ENCODE results near the gene KRTAP9-7. TPM values are rescaled to one million over a fixed set of nuclear protein-coding genes. Genes with fewer than 3 reads are reported as not detected.

The KRTAP9-7 gene
- total and polyA plus RNA-seq, 4 donors = not detected

GRCh38 chr17:41301916-41302901, 26.7 kb downstream of the KRTAP9-7 start, which contains the start of gene KRTAP29-1:
KRTAP29-1 (minus strand) TSS chr17:41302851; CDS start chr17:41302851, 0 bp downstream.
- Histone ChIP-seq H3K9ac (ENCODE audit: insufficient read depth in 1 of 2, low read length in 2 of 2) (no peak within 1 kb of the TSS), H3K27ac (ENCODE audit: low read depth in 1 of 2, low read length in 1 of 2) (no peak within 1 kb of the TSS), H3K4me3 (no peak within 1 kb of the TSS), H3K9me3 (ENCODE audit: control insufficient read depth in 4 of 4, insufficient read depth in 3 of 4, low read length in 3 of 4) (peaks cover 0 to 6% (median 0%) of the 10 kb centered on the region in 4 donors), H3K36me3 (ENCODE audit: control insufficient read depth in 4 of 4, insufficient read depth in 4 of 4, low read length in 4 of 4) (no peaks in the 10 kb centered on the region), H3K4me1 (ENCODE audit: control insufficient read depth in 5 of 5, insufficient read depth in 5 of 5, low read length in 5 of 5) (no peaks in the 10 kb centered on the region), H3K27me3 (ENCODE audit: control insufficient read depth in 3 of 3, insufficient read depth in 3 of 3, low read length in 2 of 3) (no peaks in the 10 kb centered on the region)
- 55 to 60% methylated on average over 11 of the region's 11 CpGs for WGBS, 2 donors
- DNase-seq (no peak), ATAC-seq (ENCODE audit: insufficient read depth, low FRiP score) (no peak)
- no peak for TF ChIP-seq CTCF (IDR thresholded peaks at IDR 0.05; ENCODE audit: control extremely low read depth, extremely low read depth)

GRCh38 chr17:41302981-41303380, 27.5 kb downstream of the KRTAP9-7 start:
- H3K4me3 ChIP-seq = no peak overlapping the region
- no peak for DNase-seq
- 85 to 95% methylated on average over 4 of the region's 4 CpGs for WGBS, 2 donors
- H3K27ac ChIP-seq (ENCODE audit: low read depth in 1 of 2, low read length in 1 of 2) = no peak overlapping the region
- ATAC-seq (ENCODE audit: insufficient read depth, low FRiP score) = no peak
- no peaks in the 10 kb centered on the region for H3K27me3 ChIP-seq (ENCODE audit: control insufficient read depth in 3 of 3, insufficient read depth in 3 of 3, low read length in 2 of 3)
- TF ChIP-seq CTCF (IDR thresholded peaks at IDR 0.05; ENCODE audit: control extremely low read depth, extremely low read depth) = no peak
- H3K9me3 ChIP-seq (ENCODE audit: control insufficient read depth in 4 of 4, insufficient read depth in 3 of 4, low read length in 3 of 4) = peaks cover 0 to 6% (median 0%) of the 10 kb centered on the region in 4 donors
- no peaks in the 10 kb centered on the region for H3K36me3 ChIP-seq (ENCODE audit: control insufficient read depth in 4 of 4, insufficient read depth in 4 of 4, low read length in 4 of 4)
- no peaks in the 10 kb centered on the region for H3K4me1 ChIP-seq (ENCODE audit: control insufficient read depth in 5 of 5, insufficient read depth in 5 of 5, low read length in 5 of 5)
- H3K9ac ChIP-seq (ENCODE audit: insufficient read depth in 1 of 2, low read length in 2 of 2) = no peak overlapping the region

- ATAC-seq (ENCODE audit: insufficient read depth, low FRiP score) (no peak), DNase-seq (no peak)
- WGBS, 2 donors = 87 to 90% methylated on average over 12 of the region's 12 CpGs
- Histone ChIP-seq H3K4me1 (ENCODE audit: control insufficient read depth in 5 of 5, insufficient read depth in 5 of 5, low read length in 5 of 5) (peaks cover 0 to 6% (median 0%) of the 10 kb centered on the region in 5 donors), H3K9me3 (ENCODE audit: control insufficient read depth in 4 of 4, insufficient read depth in 3 of 4, low read length in 3 of 4) (peaks cover 0 to 6% (median 0%) of the 10 kb centered on the region in 4 donors), H3K9ac (ENCODE audit: insufficient read depth in 1 of 2, low read length in 2 of 2) (no peak overlapping the region), H3K36me3 (ENCODE audit: control insufficient read depth in 4 of 4, insufficient read depth in 4 of 4, low read length in 4 of 4) (no peaks in the 10 kb centered on the region), H3K27ac (ENCODE audit: low read depth in 1 of 2, low read length in 1 of 2) (no peak overlapping the region), H3K4me3 (no peak overlapping the region), H3K27me3 (ENCODE audit: control insufficient read depth in 3 of 3, insufficient read depth in 3 of 3, low read length in 2 of 3) (no peaks in the 10 kb centered on the region)
- TF ChIP-seq CTCF (IDR thresholded peaks at IDR 0.05; ENCODE audit: control extremely low read depth, extremely low read depth) = no peak
These were observed 28.6 kb downstream of the KRTAP9-7 start for GRCh38 chr17:41304091-41304490.
